Posterior vena cava (tissue), 2 donors: ENCODE measurements around the gene SMAD3. TPM values are rescaled to one million over a fixed set of nuclear protein-coding genes. Genes with fewer than 3 reads are reported as not detected.

Experiments
- DNase-seq: peaks from one replicate; pipeline ENCODE4 v3.0.0-alpha.2; 2020; ENCODE audit warnings: low spot score
- intact Hi-C, 2 donors: fragments of 100-400 bp; cut with DNase I; formaldehyde crosslinking; loops; one replicate each; pipeline versions ENCODE4 v1.14.1 to v1.14.2; 2022 to 2023
- total RNA-seq, 2 donors: library from RNA; stranded (reverse); fragmentation: NEBNext Ultra II Directional; extraction: Animal tissue kit (Norgen Biotek cat#: 25700); gene quantifications; one replicate each; pipeline ENCODE4 v1.2.1, GENCODE V29; 2021
- donor health status: DM: yes; HTN: yes; CAD: no.
- donor health status: DM: yes; HTN: yes; CAD: no.

The SMAD3 gene
- total RNA-seq, 2 donors from 2014 or later, result 56.3 to 62.7 TPM

DNA sequence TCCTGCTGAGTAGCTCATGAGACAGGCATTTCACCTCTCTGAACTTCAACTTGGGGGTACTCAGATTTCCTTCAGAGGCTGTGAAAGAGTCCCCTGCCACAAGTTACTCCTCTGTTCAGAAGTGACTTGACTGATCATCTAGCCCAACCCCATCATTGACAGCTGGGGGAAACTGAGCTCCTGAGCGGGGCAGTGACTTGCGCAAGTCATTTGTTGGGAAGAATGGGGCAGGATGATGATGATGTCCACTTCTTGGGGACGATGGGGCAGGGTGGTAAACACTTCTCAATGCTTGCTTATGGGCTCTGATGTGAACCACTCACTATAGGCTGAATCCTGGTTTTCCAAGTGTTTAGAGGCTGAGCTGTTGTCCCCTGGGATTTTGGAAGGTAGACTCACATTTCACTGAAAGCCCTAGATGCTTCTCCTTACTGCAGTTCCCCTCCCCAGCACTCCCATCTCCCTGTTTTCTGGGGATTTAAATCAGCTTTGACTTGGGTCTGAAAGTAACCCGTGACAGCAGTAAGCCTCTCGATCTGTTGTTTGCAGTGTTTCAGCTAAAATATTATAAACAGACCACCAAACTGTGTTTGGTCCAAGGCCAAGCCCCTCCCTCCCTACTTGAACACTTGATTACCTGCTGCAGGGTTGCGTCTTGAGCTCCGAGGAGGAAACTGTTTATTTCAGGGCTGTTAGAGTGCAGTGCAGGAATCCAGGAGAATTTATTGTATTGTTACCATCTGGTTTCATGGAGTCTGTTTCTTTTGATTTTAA is 25.1 kb downstream of the SMAD3 start:
- intact Hi-C loops, result no loop called here
- DNase-seq, result peak; percentile 69

DNA sequence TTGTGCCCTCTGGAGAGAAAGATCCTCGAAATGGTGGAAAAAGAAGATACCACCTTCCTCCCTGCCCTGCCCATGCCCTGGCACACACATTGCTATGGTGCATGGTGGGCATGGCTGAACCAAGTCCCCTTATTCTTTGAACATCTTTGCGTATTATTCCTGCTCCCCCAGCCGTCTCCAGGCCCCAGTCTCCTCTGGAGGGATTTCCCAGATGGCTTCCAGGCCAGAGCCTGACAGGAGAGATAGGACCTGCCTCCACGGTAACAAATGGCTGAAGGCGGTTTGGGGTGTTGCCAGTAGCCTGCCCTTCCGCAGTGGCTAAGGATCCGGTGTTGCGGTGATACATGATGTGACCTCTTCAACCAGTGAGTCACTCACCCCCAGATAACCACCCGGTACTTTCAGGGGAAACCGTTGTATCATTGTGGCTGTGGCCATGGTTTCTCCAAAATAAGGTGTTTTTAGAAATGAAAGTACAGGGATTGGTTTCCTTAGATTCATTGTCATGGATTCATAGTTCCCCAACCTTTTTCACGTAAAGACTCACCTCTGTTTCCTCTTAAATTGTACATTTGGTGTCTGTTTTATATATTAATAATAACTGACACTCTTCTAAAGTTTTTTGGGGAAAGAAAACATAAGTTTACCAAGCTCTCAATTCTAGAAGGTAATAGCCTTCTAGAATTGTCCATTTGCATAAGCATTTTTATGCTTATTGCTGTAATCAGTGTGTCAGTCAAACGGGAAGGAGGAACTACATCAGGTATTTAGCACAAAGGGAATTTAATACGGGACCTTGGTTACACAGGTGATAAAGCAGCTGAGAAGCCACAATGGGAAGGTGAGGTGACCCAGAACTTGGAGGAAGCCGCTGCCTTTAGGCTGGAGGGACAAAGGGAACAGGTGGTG is 25.9 kb downstream of the SMAD3 start:
- intact Hi-C loops, result no loop called here
- peak; percentile 89 for DNase-seq

GRCh38 chr15:67091980-67092677 is 26.7 kb downstream of the SMAD3 start:
- peak; percentile 72 for DNase-seq
- intact Hi-C loops, result no loop called here

DNA sequence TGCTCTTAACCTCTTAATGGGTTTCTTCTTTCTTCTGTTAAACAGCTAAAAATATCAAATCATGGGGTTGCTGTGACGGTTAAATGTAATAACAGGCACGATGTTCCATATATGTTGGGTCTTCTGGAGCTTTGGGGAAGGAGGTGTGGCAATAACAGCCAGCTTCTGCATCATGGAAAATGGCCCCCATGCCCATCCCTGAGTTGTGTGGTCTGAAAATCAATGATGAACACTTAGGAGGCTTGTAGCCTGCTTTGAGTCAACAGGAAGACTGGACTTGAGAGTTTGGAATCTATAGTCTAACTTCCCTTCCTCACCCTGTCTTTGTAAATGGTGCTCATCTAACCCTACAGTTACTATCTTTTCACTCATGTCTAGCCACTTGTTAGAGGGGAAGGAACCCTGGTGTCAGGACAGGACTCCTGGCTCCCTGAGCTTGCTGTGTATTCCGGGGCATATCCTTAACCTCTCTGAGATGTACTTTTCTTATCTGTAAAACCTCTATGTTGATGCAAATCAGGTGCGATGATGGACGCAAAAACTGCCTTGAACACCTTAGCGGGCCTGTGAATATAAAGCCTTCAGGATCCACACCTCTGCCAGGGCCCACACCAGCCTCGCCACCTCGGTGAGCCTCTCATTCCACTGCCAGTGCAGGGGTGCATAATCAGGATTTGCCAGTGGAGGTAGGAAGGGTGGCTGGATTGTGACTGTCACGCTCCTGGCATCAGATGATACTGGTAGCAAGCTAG is 27.5 kb downstream of the SMAD3 start:
- peak; percentile 65 for DNase-seq
- intact Hi-C loops, result no loop called here

GRCh38 chr15:67093504-67093862 is 28.1 kb downstream of the SMAD3 start:
- peak; percentile 83 for DNase-seq
- intact Hi-C loops, result no loop called here

DNA sequence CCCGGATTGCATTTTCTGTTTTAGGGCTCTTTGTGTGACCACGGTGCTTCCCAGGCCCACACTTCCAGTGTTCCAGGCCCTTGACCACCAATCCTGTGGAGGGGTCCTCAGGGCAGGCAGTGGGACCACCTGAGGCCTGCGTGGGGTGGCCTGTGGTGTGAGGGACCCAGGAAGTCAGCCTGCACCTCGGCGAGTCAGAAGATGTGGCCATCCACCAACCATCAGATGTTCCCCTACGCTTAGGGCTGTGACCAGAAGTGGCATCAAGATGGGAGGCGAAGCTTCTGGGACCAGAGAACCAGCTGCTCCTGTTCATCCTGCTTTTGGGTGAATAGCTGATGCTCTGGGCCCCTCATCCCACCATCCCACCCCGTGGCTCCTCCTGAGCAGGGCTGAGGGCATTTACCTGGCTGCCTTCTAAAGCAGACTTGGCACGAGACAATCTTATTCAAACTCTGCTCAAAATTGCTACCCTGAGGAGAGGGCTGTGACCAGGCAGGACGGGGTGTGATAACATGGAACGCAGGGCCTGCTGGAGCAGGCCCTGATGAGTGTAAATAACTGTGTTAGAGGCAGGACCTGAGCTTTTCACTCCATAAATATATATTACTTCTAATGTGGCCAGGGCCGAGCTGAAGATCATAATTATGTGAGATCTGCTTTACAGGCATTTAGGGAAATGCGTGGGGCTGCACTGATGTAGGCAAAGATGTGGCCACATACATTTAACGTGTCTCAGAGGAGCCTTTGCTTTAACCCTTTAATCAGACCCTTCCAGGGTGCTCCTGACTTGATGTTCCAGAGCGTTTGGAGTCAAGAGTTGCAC is 28.8 kb downstream of the SMAD3 start:
- peak; percentile 22 for DNase-seq
- intact Hi-C loops, result no loop called here

GRCh38 chr15:67095912-67096311 is 30.5 kb downstream of the SMAD3 start:
- DNase-seq, result peak; percentile 25
- intact Hi-C loops, result no loop called here

GRCh38 chr15:67096546-67097294 is 31.3 kb downstream of the SMAD3 start:
- intact Hi-C loops, result no loop called here
- no peak for DNase-seq

- intact Hi-C loops, result no loop called here
- DNase-seq, result no peak
These were observed 32.0 kb downstream of the SMAD3 start for GRCh38 chr15:67097424-67097823.

DNA sequence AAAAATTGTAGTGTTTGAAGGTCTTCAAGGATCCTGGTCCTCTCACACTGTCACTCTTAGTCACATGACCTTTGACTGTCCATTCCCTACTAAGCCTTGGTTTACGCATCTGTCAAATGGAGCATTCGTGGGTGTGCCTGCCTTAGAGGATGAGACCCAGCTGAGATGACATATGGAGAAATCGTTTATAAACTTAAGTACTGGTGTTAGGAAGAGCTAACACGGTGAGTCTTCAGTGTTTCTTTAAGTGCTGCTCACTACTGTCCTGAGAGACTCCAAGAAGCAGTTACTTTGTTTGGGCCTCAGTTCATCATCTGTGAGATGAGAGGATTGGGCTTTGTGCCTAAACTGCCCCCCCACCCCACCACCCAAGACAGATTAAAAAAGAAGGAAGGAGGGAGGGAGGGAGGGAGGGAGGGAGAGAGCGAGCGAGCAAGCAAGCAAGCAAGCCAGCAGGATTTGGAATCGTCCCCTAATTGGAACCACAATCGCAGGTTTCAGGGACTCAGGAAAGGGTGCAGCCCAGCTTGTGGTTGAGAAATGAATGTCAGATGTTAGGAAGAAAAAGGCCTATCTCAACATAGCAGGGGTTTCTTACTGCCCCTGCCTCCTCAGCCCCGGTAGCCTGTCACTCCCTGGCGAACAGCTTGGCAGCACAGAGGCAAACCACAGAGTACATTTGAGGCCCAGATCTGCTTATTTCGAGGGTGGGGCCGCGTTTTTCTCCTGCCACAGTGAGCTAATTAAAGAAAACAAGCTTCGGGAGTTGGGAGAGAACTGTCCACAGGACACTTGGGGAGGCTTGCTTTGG is 32.7 kb downstream of the SMAD3 start:
- peak; percentile 85 for DNase-seq
- intact Hi-C loops, result no loop called here

DNA sequence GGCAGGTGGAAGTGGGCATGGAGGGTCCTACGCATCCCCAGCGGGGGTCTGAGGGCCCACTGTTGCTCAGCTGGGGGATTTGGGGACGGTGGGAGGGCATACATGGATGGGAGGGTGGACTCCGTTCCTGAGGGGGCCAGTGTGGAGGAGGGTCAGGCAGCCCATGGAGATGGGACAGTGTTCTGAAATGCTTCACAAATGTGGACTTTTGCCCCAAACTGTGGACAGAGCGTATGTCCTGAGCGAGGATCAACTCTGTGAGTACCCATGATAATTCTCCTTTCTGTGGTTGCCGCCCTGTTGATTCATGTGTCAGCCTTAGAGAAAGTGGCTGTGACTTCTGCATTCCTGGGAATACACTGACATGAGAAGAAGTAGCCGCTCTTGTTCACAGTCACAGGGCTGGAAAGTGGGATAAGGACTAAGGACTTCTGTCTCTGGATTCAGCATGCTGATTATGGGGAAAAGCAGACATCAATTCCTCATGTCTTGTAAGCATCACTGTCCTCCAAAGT is 33.4 kb downstream of the SMAD3 start:
- intact Hi-C loops, result no loop called here

DNA sequence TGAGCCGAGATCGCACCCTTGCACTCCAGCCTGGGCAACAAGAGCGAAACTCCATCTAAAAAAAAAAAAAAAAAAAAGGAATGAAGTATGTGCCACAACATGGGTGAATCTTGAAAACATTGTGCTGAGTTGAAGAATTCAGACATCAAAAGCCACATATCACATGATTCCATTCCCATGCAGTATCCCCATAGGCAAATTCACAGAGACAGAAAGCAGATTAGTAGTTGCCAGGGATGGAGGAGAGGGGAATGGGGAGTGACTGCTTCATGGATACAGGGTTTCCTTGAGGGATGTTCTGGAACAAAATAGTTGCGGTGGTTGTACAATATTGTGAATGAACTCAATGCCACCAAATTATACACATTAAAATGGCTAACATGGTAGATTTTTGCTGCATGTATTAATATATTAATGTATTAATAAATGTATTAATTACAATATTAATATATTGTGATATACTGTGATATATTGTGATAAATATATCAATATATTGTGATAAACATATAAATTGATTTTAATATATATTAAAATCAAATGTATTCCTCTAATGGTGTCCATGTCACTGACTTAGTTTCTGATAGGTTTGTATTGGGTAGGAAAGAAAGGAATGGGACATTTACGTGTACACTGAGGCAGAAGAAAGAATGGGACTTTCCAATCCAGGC is 34.9 kb downstream of the SMAD3 start:
- no peak for DNase-seq
- intact Hi-C loops, result loop anchor here in 1 of 2 donors (5.0 kb wide), 1 partner anchor 152 kb away; the partner anchor contains the start of genes AAGAB and IQCH

More for the DNA sequence above, 33.4 kb downstream of the SMAD3 start:
- DNase-seq, result no peak

DNA sequence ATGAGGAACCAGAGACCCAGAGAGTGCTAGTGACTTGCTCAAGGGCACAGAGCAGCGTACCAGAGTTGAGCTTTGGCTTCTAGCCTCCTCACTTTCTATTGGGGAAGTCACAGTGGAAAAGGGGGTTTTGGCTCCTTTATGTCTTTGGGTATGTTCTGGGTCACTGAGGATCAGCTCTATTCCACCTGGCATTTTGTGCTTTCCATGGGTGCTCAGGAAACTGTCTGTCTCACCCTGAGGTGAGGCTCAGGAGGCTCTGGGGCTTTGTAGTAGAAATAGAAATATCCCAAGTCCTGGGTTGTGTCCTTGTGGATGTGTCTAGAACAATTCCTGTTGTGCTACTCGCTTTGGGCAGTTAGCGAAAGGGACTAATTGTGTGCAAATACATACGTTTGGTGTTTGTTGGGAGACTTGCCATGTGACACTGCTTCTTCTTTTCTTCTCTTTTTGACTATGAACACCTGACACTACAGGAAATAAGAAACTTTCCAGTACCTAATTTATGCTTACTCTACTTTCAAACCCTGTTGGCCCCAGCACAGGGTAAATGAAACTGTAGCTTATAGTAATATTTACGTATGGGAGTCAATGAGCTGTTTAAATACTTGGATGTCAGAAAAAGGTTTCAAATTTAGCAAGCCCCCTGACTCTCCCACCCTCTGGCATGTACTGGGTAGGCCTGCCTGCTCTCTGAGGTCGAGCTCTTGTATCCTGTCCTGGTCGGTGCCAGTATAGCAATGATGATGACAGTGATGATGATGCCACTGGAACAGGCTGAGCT is 35.6 kb downstream of the SMAD3 start:
- peak; percentile 10 for DNase-seq
- intact Hi-C loops, result loop anchor here in 1 of 2 donors (5.0 kb wide), 1 partner anchor 151 kb away; the partner anchor contains the start of genes AAGAB and IQCH

GRCh38 chr15:67101911-67102598 is 36.7 kb downstream of the SMAD3 start:
- intact Hi-C loops, result loop anchor here in 1 of 2 donors (5.0 kb wide), 1 partner anchor 150 kb away; the partner anchor contains the start of genes AAGAB and IQCH

More at GRCh38 chr15:67101911-67102598, 36.7 kb downstream of the SMAD3 start:
- DNase-seq, result no peak
